ENCODE results near the gene PRR5L. TPM values are rescaled to one million over a fixed set of nuclear protein-coding genes. Genes with fewer than 3 reads are reported as not detected.

PRR5L gene
- polyA plus RNA-seq, 1 of the 3 experiments (the other 2 are of a cell fraction) = 0.46 TPM

DNA sequence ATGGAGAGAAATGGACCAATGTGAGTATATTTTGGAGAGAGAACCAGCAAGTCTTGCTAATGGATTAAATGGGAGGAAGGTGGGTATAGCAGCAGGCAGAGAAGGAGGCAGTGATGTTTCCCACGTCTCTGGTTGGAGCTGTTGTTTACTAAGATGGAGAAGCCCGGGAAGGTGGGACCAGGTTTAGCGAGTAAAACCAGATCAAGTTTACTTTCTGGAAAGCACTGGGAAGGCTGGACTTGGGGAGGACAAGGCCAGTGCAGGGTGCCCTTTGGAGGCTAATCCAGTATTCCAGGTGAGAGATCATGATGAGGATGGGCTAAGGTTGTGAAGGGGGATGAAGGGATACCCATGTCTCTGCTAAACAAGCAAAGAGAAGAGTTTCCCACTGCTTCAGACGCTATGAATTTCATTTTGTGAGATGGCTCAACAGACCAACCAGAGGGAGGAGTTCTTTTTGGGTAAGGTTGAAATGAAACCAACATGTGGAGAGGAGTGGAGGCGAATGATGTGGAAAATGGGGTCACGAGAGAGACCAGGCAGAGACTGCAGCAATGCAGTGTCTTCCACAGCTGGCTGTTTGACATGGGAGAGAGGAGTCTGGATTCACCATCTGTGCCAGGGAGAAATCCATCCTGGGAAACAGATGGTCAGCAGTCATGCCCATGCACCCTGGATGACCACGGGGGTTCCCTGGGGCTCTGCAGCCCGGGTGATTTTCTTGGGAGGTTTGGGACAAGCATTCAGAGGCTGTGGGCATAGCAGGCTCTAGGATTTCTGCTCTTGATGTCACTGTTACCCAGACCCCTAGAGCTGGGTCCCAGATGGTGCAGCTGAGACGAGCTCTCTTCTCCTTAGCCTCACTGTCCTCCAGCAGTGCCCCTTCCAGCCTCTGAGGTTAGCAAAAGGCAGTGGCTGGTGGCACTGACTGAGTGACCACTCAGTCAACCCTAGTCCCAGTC is 31.8 kb upstream of the PRR5L start:
- Histone ChIP-seq H3K79me2 (ENCODE audit: insufficient read depth) (no peaks in the 10 kb centered on the region), H3K36me3 (replicated peaks in 1 of 2; ENCODE audit: control insufficient read depth in 1 of 2, insufficient read depth in 2 of 2, low read length in 1 of 2) (no peaks in the 10 kb centered on the region), H3K9me3 (no peaks in the 10 kb centered on the region), H3K27me3 (ENCODE audit: insufficient read depth) (no peaks in the 10 kb centered on the region), H2AFZ (ENCODE audit: low read depth) (no peak overlapping the region), H3K27ac (ENCODE audit: low read depth in 2 of 2, low read length in 1 of 2) (no peak overlapping the region), H3K4me1 (ENCODE audit: control insufficient read depth in 1 of 2, insufficient read depth in 2 of 2, low read depth in 1 of 2, low read length in 1 of 2) (peaks cover 0 to 6% of the 10 kb centered on the region in 2 experiments; a peak in 1 of 4 replicates), H3F3A (replicated peaks; ENCODE audit: insufficient read depth) (no peaks in the 10 kb centered on the region), H3K9ac (no peak overlapping the region), H3K4me3 (ENCODE audit: low read depth in 2 of 2, low read length in 1 of 2) (no peak overlapping the region), H4K20me1 (ENCODE audit: insufficient read depth) (no peaks in the 10 kb centered on the region), H3K9me2 (no peaks in the 10 kb centered on the region), H3K4me2 (no peak overlapping the region)
- DNase-seq = peak; percentile 42
- CTCF ChIA-PET = interaction anchor here (0.8 to 8.1 kb wide), 11 partner anchors 10 to 647 kb away, joined by 3 to 88 read pairs (median 5); no protein-coding TSS in a partner anchor
- TF ChIP-seq CTCF (IDR thresholded peaks at IDR 0.05) = no peak
- TF ChIP-seq MXI1 (IDR thresholded peaks at IDR 0.05; ENCODE audit: low read depth, low read length) = no peak
- no peak; a peak in 1 of 4 replicates for TF ChIP-seq EP300 (IDR thresholded peaks at IDR 0.05; ENCODE audit: borderline replicate concordance in 1 of 2, low read depth in 1 of 2, low read length in 1 of 2)
- TF ChIP-seq CHD2 (IDR thresholded peaks at IDR 0.05; ENCODE audit: low read length, partially characterized antibody) = peak; percentile 11
- peak; percentile 49; the same call in 1 of the 2 replicates for TF ChIP-seq RCOR1 (IDR thresholded peaks at IDR 0.05; ENCODE audit: low read length)
- TF ChIP-seq FOXM1 (IDR thresholded peaks at IDR 0.05; ENCODE audit: low read depth) = no peak
- POLR2A ChIA-PET = no interaction called here
- 72% methylated on average over 8 of the region's 9 CpGs for WGBS (ENCODE audit: low lambda C conversion rate)

- H3K4me2 ChIP-seq = no peak overlapping the region
- no peaks in the 10 kb centered on the region for H3K36me3 ChIP-seq (replicated peaks in 1 of 2; ENCODE audit: control insufficient read depth in 1 of 2, insufficient read depth in 2 of 2, low read length in 1 of 2)
- no peak overlapping the region for H3K4me3 ChIP-seq (ENCODE audit: low read depth in 2 of 2, low read length in 1 of 2)
- WGBS (ENCODE audit: low lambda C conversion rate) = 83% methylated on average over 5 of the region's 5 CpGs
- no peaks in the 10 kb centered on the region for H3K9me3 ChIP-seq
- H4K20me1 ChIP-seq (ENCODE audit: insufficient read depth) = no peaks in the 10 kb centered on the region
- H3K9me2 ChIP-seq = no peaks in the 10 kb centered on the region
- H3K9ac ChIP-seq = no peak overlapping the region
- TF ChIP-seq RXRA (IDR thresholded peaks at IDR 0.05; ENCODE audit: borderline replicate concordance, low read depth) (no peak), YY1 (IDR thresholded peaks at IDR 0.05; ENCODE audit: low read depth) (no peak), TEAD4 (IDR thresholded peaks at IDR 0.05; ENCODE audit: borderline replicate concordance, insufficient read depth) (no peak), MAX (IDR thresholded peaks at IDR 0.05; ENCODE audit: low read depth) (no peak), IRF3 (IDR thresholded peaks at IDR 0.05; ENCODE audit: low read depth, low read length) (no peak), EP300 (IDR thresholded peaks at IDR 0.05; ENCODE audit: borderline replicate concordance in 1 of 2, low read depth in 1 of 2, low read length in 1 of 2) (no peak), NFIC (IDR thresholded peaks at IDR 0.05; ENCODE audit: borderline replicate concordance) (no peak), GABPA (IDR thresholded peaks at IDR 0.05; ENCODE audit: low read depth) (no peak)
- TF ChIP-seq, protein P1, sequence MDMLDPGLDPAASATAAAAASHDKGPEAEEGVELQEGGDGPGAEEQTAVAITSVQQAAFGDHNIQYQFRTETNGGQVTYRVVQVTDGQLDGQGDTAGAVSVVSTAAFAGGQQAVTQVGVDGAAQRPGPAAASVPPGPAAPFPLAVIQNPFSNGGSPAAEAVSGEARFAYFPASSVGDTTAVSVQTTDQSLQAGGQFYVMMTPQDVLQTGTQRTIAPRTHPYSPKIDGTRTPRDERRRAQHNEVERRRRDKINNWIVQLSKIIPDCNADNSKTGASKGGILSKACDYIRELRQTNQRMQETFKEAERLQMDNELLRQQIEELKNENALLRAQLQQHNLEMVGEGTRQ (IDR thresholded peaks at IDR 0.05; ENCODE audit: borderline replicate concordance, low read depth, low read length) = no peak
- TF ChIP-seq, protein P2, sequence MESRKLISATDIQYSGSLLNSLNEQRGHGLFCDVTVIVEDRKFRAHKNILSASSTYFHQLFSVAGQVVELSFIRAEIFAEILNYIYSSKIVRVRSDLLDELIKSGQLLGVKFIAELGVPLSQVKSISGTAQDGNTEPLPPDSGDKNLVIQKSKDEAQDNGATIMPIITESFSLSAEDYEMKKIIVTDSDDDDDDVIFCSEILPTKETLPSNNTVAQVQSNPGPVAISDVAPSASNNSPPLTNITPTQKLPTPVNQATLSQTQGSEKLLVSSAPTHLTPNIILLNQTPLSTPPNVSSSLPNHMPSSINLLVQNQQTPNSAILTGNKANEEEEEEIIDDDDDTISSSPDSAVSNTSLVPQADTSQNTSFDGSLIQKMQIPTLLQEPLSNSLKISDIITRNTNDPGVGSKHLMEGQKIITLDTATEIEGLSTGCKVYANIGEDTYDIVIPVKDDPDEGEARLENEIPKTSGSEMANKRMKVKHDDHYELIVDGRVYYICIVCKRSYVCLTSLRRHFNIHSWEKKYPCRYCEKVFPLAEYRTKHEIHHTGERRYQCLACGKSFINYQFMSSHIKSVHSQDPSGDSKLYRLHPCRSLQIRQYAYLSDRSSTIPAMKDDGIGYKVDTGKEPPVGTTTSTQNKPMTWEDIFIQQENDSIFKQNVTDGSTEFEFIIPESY (IDR thresholded peaks at IDR 0.05; ENCODE audit: borderline replicate concordance, low read depth) = no peak
- no peak overlapping the region for H2AFZ ChIP-seq (ENCODE audit: low read depth)
- DNase-seq = no peak
- H3K27me3 ChIP-seq (ENCODE audit: insufficient read depth) = no peaks in the 10 kb centered on the region
- no peaks in the 10 kb centered on the region for H3F3A ChIP-seq (replicated peaks; ENCODE audit: insufficient read depth)
- ChIA-PET CTCF (interaction anchor here (0.9 to 8.1 kb wide), 24 partner anchors 8 to 660 kb away, joined by 3 to 88 read pairs (median 6); partner anchors contain the start of gene FJX1), POLR2A (no interaction called here)
- no peak overlapping the region for H3K27ac ChIP-seq (ENCODE audit: low read depth in 2 of 2, low read length in 1 of 2)
- no peaks in the 10 kb centered on the region for H3K79me2 ChIP-seq (ENCODE audit: insufficient read depth)
- peaks cover 0 to 6% of the 10 kb centered on the region in 2 experiments; a peak in 1 of 4 replicates for H3K4me1 ChIP-seq (ENCODE audit: control insufficient read depth in 1 of 2, insufficient read depth in 2 of 2, low read depth in 1 of 2, low read length in 1 of 2)
Observed at GRCh38 chr11:36264973-36265344, 31.1 kb upstream of the PRR5L start.

All from SK-N-SH (cell line).